Right ventricle myocardium superior (tissue), 1 donor: Measurements from ENCODE around the gene BHLHE41. TPM values are rescaled to one million over a fixed set of nuclear protein-coding genes. Genes with fewer than 3 reads are reported as not detected.
A peak's percentile ranks its signal among the peaks of the same experiment; 100 is the strongest.

Source experiments
- ATAC-seq: fragments of 200-7000 bp; cut with Tn5 transposase; one replicate; pipeline ENCODE4 v1.9.1; 2020; ENCODE audit warnings: mild to moderate bottlenecking; ENCODE audit not compliant: poor library complexity
- DNase-seq: peaks from one replicate; pipeline ENCODE4 v3.0.0-alpha.2; 2020
- intact Hi-C: fragments of 100-400 bp; cut with DNase I; formaldehyde crosslinking; loops from one replicate; pipeline ENCODE4 v1.11.2; 2022
- total RNA-seq: library from RNA; stranded (reverse); fragmentation: NEBNext Ultra II Directional; extraction: Animal tissue kit (Norgen Biotek cat#: 25700); gene quantifications from one replicate; pipeline ENCODE4 v1.2.1, GENCODE V29; 2021
- donor health status: DM: no; HTN: yes; CAD: no; lungs with severe emphysema.

The BHLHE41 gene
- total RNA-seq, 1 donor from 2014 or later: 39.1 TPM

- ATAC-seq (no peak), DNase-seq (no peak)
- intact Hi-C loops: loop anchor here (10.0 kb wide), 2 partner anchors 74 to 274 kb away; partner anchors contain the start of gene SSPN
Observed at GRCh38 chr12:26120561-26121274, 4.1 kb downstream of the BHLHE41 start.

- intact Hi-C loops: no loop called here
- DNase-seq (no peak), ATAC-seq (peak; percentile 23)
Observed at GRCh38 chr12:26119391-26119989, 5.3 kb downstream of the BHLHE41 start.

DNA sequence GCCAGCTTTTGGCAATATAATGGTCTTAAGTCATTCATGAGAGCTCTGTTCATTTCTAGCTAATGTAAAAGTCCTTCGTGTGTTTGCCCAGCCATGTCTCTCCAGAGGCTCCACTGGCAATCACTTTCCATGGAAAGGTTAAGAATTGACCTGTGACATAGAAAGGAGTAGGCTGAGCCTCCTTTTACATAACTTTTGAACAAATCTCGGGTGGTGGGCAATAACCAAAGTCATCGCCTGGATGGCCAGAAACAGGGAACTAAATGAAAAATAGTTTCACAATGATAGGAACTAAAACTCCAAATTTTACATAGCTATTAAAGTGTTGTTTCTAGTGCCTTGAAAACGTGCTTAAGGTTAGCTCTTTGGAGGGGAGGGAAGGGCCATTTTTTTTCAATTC, 6.5 kb downstream of the BHLHE41 start:
- DNase-seq: no peak
- ATAC-seq: no peak
- intact Hi-C loops: no loop called here

DNA sequence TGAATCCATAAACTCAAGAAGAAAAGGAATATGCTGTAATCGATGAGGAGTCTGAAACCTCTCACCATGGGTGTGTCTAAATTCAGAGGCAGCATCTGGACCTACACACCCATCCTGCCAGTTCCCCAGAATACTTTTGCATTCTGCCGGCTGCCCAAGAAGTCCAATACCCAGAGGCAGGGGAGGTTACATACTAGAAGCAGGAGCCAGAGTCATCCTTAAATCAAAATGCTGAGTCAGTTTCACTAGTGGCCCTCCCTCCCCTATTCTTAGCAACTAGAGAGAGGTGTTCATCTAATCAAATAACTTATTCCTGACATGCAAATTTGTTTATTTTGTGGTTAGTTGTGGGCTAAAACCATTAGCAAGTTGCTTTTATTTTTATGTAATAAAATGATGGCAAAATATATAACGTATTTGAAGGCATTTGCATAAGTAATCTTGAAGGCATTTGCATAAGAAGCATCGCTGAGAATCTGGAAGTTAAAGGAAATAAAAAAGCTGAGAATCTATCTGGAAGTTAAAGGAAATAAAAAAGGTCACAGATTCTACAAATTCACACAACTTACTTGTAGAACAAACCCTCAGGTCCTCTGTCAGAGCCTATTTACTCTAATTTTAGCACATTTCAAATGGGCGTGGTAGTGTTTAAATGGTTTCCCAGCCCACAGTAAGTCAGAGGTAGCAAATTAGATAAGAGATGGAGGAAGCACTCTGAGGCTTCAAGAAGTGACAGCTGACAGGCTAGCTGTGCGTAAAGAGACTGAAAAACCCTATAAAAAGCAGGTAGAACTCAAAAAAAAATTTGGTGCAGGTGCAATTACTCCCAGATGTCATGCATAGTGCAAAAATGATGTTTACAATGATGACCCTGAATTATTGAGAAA, 7.8 kb downstream of the BHLHE41 start:
- no peak for DNase-seq
- ATAC-seq: no peak
- intact Hi-C loops: no loop called here

DNA sequence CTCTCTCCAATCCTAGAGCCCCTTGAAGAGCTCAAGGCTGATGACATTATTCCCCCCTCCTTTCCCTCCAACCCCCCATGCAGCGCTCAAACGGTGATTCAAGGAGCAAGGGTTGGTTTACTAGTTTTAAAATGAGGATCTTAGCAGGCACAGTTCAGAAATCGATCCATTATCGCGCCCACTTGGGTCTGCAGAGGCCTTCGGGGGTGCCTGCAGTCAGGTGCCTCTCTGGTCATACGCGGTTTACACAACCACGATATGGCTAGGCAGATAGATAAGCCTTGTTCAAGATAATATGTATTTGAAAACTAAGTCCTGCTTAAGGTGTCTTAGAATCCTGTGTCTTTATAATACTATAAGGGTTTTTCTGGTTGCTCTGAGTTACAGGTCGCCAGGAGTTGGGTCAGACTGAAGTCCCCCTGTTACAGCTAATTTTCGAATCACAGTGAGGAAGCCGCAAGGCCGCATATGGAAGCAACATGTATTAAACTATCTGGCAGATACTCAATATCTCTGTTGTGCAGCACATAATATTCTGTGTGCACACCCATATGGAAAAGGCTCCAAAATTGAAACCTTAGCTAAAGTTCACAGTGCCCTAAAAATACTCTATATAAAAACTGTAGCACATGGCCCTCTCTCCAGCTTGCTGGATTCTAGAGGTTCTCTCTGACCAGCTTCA, 10.0 kb downstream of the BHLHE41 start:
- DNase-seq (no peak), ATAC-seq (no peak)
- intact Hi-C loops: no loop called here

GRCh38 chr12:26113853-26114719, 10.8 kb downstream of the BHLHE41 start:
- DNase-seq (peak; percentile 96), ATAC-seq (peak; percentile 95)
- intact Hi-C loops: no loop called here

GRCh38 chr12:26113181-26113654, 11.6 kb downstream of the BHLHE41 start:
- intact Hi-C loops: no loop called here
- peak; percentile 50 for ATAC-seq
- DNase-seq: peak; percentile 35

- intact Hi-C loops: no loop called here
- ATAC-seq (no peak), DNase-seq (no peak)
Observed at GRCh38 chr12:26112703-26113147, 12.1 kb downstream of the BHLHE41 start.

- intact Hi-C loops: no loop called here
- DNase-seq (no peak), ATAC-seq (no peak)
Observed at GRCh38 chr12:26112232-26112631, 12.6 kb downstream of the BHLHE41 start.

DNA sequence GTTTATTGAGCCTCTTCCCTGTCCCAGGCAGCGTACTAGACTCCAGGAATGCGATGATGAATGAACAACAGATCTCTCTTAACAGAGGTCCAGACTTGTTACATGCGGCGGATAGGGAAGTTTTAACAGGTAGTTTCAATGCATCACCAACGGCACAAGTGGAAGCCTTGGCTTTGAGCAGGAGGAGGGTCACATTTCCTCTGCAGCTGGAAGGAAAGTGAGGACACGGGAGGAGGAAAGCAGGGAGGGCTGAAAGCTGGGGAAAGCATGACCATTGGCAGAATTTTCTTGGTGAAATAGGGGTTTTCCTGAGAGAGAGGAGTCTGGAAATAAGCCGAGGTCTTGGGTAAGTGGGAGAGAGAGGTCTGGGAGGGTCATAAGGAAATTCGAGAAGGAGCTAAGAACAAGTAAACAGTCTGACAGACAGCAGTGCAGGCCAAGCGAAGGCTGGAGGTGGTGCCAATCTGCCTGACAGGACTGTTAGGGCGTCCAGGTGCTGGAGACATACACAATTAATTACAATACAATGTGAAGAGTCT, 15.4 kb downstream of the BHLHE41 start:
- peak; percentile 42 for DNase-seq
- ATAC-seq: no peak
- intact Hi-C loops: no loop called here

GRCh38 chr12:26108915-26109314, 15.9 kb downstream of the BHLHE41 start:
- DNase-seq (no peak), ATAC-seq (no peak)
- intact Hi-C loops: no loop called here

- intact Hi-C loops: no loop called here
- DNase-seq (no peak), ATAC-seq (no peak)
Observed at GRCh38 chr12:26106347-26106746, 18.5 kb downstream of the BHLHE41 start.

GRCh38 chr12:26102953-26103352, 21.9 kb downstream of the BHLHE41 start:
- ATAC-seq (peak; percentile 39), DNase-seq (no peak)
- intact Hi-C loops: no loop called here

- DNase-seq: no peak
- no peak for ATAC-seq
- intact Hi-C loops: no loop called here
Observed at GRCh38 chr12:26101763-26102162, 23.1 kb downstream of the BHLHE41 start.

DNA sequence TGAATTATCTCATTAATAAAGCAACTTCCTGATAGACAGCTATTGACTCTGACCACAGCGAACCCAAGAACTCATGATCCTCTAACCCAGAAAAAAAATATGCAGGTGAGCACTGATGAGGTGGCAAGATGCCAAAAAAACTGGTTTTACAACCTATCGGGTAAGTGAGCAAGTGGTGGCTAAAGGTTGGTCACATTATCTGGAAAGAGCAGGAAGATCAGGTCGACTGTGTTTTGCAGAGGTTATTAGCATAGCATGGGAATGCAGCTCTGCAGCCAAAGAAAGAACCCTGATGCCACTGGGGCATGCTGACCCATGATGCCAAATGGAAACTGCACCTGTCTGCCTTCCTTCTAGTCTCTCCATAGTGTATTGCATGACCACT, 23.5 kb downstream of the BHLHE41 start:
- DNase-seq: no peak
- no peak for ATAC-seq
- intact Hi-C loops: no loop called here

DNA sequence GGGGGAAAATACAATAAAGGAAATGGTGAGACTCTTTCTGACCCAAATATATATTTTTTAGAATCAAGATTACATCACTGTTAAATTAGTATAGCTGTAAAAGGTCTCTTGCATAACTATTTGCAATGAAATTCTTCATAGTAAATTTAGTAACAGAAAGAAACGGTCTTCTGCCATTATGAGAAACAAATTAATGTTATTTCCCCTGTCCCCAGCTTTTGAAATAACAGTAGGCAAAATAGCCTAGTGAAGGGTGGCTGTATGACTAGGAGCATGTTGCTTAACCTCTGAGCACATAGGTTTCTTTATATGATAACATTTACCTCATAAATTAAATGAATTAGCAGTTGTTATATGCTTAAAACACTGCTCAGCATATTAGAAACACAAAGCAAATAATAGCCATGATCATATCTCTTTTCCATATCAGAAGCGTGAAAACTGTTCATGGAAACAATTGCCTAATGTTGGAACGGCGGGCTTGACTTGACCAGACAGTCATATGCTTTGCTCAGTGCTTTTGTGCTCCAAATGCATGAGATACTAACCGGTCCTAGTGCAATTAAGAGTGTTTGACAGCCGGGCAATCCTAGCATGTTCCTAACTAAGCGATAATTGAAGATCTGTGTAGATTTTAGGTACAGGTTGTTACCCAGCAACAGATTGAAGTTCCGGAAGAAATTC, 24.0 kb downstream of the BHLHE41 start:
- intact Hi-C loops: no loop called here
- DNase-seq (no peak), ATAC-seq (no peak)
